ENCODE data around the gene ANG.

ANG gene

GRCh38 chr14:20679907-20680306, 8.7 kb upstream of the ANG start:
- no peak for DNase-seq

DNA sequence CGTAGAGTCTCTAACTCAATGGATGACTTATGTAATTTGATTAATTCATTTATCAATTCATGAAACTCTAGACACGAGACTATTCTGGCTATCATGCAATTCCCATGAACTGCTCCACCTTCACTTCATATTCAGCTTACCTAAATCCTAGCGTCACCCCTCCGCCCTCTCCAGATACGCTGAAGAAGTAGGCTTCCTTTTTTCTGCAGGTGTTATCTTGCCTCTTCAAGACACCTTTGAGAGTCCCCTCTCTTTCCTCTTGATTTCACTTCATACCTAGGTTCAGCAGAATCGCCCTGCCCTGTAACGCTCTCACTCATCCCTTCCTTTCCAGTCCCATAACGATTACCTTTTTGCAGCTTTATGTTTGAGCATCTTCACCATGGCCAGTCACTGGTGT, 8.2 kb upstream of the ANG start:
- DNase-seq, result no peak

DNA sequence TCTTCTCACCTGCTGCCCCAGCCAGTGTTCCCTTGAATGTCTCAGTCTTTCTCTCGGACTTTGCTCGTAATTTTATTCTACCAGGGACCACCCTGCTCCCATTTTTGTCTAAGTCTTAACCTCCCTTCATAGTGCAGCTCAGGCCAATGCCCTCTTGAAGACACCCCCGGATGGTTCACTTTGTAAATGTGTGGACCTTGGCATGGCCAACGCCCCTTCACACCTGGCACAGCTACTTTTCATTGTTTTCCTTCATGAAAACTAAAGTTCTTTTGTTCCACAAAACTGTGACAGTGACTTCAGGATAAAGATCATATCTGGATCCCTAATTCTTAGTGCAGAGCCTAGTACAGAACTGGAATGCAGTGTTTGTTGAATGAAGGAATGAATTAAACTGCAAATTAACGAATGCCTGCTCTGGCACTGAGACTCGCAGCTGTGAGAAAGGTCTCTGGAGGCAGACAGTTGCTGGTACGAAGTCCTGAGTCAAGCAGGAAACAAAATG, 7.7 kb upstream of the ANG start:
- DNase-seq, result no peak

GRCh38 chr14:20681348-20682126, 7.0 kb upstream of the ANG start:
- DNase-seq, result peak; percentile 60

- DNase-seq, result no peak
Measured at GRCh38 chr14:20682127-20682434, 6.5 kb upstream of the ANG start.

- DNase-seq, result peak; percentile 75
Measured at GRCh38 chr14:20682435-20683124, 6.0 kb upstream of the ANG start.

DNA sequence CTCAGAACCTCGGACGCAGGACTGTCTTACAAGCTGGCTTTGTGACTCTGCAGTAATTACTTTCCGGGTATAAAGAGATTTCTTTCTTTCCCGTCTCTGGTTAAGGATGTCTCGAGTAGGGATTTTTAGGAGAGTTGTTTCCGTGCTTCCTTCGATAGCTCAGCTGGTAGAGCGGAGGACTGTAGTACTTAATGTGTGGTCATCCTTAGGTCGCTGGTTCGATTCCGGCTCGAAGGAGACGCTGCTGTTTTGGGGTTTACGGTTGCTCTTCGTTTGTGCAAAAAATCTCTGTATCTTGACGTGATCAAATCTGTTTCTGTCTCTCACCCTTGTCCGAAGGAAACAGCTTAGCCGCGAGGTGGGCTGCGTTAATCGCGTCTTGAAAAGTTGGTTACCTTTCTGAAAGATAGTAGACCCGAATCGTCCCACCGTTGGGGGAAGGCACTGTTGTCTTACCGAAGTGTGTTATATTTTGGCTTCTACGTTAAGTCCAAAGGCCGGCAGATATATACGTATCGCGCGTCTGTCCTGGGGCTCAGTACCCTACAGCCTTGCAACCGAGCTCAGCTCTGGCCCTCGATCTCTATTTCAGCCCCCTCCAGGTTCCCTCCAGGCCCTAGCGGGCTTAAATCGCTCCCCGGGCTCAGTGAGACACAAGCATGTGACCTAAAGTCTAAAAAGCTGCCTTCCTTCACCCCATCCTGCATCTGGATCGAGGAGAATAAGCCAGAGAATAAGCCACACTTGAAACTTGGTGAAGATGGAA, 5.3 kb upstream of the ANG start:
- peak; percentile 72 for DNase-seq

DNA sequence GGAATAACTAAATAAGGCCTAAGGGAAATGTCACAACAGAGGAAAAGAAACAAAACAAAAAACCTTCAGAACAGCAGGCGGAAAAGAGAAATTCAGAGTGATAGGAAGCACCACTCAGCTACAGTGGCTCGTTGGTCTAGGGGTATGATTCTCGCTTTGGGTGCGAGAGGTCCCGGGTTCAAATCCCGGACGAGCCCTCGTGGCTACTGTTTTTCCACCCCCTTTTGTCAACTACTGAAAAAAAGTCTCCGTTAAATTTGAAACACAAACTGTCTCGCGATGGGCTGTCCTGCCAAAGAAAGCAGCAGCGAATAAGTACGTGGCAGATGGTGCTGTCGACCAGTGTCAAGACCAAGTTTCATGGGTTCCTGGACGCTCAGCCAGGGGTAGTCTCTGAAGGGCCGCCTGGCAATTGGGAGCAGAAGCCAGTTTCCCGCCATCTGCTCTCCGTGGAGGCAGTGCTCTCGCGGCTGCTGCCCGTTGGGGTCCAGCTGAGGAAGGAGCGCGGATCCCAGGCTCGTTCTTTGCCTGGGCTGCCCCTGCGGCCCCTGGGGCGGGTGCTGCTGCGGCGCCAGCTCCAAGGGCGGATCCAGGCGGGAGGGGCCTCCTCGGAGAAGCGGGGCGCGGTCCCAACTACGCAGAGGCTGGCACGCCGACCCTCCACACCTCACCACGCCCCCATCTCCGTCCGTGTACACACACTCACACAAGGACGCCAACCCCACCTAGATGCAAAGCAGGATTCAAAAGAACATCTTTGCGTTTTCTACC, 4.5 kb upstream of the ANG start, which contains the start of gene RNASE4:
TSS of gene RNASE4 (plus strand) at position 670 of the 771 bp plus-strand sequence. CDS start 14,812 bp downstream, outside the sequence.
- DNase-seq, result peak; percentile 37

DNA sequence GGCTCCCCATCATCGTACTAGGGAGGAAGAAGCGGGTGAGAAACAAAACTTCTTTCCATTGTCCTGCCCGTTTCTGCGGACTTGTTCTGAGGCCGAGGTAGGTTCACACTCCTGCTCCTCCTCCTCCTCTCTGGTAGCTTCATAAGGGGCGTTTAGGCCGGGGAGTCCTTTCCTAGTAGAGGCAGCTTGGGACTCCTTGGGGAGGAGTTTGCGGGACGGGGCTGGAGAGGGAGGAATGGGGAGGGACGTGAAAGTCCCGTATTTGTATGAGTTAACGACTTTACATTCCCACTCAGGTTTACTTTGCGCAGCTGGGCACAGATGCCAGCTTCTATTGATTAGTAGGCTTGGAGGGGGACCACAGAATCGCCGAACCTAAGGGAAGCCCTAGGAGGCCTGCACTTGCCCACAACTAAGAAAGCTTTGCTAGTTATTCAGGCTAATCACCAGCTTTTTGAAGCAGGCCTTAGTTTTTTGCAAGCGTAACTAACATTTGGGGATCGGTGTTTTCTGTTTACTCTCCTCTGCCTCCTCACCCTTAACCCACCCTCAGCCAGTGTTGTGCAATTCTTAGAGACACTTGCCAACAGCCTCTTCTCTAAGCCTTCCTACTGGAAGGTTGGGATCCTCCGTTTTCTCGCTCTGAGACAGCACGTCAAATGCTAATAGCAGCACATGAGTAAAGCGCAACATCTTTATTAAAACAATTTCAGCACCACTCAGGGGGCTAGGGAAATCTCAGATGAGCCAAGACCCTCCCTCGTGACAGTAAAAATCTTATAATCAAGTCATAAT, 3.7 kb upstream of the ANG start:
- no peak for DNase-seq

DNA sequence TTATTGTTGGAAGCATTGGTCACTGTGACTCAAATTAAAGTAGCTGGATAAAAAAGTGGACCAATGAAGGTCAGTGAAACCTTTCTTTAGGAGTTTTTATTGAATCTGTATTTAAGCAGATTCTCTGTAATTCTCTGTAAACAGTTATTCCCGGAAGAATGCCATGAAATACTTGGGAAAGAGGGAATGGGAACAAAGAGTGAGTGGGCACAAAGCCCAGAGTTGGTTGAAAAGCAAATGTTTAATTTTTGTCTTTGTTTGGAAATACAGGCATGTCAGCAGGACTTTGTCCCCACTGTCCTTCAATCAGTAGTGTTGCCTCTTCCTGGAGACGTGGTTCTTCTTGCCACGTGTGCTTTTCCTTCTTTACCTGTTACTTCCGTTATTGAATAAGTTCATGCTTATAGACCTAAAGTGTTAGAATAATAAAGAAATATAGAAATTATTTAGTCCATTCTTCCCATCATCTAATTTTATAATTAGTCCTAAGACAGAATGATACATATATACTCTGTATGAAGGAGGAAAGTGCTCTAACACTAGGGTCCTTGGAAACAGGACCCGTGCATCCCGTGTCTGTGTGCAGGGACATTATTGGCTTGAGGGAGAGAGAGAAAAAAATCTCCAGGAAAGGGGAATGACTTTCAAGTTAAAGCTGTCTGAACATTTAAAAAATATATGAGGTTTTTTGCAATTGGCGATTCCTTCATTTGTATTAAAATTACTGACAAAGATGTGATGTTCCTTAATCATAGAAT, 2.0 kb upstream of the ANG start:
- DNase-seq, result no peak

DNA sequence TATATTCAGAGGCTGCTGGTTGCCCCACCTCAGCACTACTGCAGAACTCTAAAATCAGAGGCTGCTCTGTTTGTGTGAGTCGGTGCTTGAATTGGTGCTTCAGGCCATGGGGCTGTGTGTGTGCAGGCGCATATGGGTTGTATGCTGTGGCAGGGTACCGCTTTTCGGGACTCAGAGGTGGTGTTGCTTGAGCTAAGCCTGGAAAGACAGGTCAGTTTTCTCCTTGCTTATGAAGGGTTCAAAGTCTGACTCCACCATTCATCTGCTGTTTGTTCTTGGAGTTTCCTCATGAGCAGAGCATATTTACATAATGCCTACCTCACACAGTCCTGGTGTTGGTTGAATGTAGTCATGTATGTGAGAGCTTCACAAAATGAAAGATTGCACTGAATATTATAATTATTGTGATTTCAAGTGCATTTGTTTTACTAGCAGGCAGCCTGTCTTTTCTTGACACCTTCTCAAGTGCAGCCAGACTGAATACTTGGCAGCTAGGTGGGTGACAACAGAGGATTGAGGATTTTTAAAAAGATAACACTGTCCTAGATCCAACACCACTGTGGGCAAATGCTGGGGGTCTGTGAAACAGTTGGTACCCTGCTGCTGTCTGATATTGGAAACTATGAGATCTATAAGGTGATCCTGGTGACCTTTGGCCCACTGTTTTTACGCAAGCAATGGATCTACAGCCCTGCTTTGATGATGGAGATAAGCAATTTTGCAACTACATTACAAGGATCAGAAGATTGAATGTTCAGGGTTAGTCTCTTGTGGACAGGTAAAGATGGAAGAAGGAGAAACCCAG, 1.0 kb upstream of the ANG start:
- no peak for DNase-seq

- peak; percentile 68 for DNase-seq
Measured at GRCh38 chr14:20690848-20691640, 2.5 kb downstream of the ANG start.

DNA sequence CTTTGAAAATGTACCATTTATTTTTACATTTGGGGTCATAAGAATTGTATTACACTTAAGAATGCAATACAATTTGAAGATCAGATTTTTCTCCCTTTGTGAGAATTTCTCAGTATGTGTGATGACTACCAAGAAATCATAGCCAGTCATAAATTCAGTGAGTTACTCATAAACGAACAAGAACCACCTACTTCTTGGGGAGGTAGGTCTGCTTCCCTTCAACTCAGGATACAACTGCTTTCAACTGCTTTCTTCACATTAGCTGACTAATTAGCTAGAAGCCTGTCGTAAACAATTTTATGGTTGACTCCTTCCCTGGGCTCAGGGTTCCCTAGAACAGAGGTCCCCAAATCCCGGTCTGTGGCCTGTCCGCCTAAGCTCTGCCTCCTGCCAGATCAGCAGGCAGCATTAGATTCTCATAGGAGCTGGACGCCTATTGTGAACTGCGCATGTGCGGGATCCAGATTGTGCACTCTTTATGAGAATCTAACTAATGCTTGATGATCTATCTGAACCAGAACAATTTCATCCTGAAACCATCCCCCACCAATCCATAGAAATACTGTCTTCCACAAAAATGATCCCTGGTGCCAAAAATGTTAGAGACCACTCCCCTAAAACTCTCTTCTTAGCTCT, 3.7 kb downstream of the ANG start:
- no peak for DNase-seq

GRCh38 chr14:20696764-20697163, 8.2 kb downstream of the ANG start:
- DNase-seq, result no peak

DNA sequence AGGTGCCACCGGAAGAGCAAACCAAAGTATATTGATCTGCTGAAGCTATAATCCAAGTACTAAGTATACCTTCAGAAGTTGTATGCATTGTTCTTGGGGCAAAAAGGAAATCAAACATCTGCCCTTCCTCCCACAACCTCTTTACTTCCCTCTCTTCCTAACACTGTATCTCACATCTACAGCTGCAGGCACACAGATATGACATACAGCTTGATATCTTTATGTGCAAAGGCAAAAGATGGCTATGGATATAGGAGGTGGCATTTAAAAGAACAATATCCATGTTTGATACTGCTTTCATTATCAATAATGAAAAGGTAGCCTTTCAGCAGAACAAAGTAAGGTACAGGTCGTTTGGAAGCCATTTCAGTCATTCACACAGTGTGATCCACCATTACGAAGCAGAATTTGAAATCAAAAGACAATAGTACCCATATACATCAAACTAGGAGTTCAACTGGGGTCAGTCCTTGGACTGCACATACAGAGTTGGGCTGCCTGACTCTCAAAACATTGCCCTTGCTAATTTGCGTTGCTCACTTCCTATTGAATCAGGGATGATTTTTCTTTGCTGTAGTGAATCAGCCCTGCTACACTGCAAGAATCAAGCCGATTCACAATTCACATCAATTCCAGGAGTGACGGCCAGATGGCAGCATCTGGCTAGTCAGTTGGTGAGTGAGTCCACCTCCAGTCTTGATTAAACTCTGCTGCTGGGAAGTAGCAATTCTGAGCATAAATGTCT, 8.9 kb downstream of the ANG start:
- DNase-seq, result peak; percentile 15

GRCh38 chr14:20698018-20698329, 9.4 kb downstream of the ANG start:
- DNase-seq, result no peak

DNA sequence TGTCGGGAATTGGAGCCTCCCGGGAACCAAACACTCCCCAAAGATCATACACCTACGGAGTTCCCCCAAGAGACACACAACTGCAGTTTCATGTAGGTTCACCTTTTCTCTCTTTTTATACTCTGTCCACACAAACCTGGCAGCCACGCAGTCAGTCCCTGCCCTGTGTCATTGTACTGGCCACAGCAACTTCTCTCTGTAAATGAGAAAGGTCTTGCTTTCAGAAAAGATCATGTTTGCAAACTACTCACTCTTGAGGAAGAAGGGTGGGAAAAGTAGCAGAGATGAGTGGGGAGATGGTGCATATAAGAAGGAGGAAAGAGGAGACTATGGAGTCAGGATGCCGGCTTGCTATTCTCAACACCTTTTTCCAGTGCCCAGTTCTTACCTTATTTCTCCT, 10.4 kb downstream of the ANG start:
- DNase-seq, result no peak

GRCh38 chr14:20699931-20700330, 11.4 kb downstream of the ANG start:
- no peak for DNase-seq
